Stomach (tissue), 4 donors: Measurements from ENCODE around the gene COLQ.

ENCODE experiments used
- CTCF ChIP-seq, 7 experiments: fragments of 450-650 bp in 4 of 7; fragments of 200-600 bp in 3 of 7; sonication (generic) in 3 of 7; IDR thresholded peaks; one replicate each; pipeline ENCODE4 v1.5.1; 2016 to 2019; ENCODE audit warnings: antibody characterized with exemption in 7 of 7, control low read depth in 2 of 7, mild to moderate bottlenecking in 1 of 7
- EP300 ChIP-seq: sonication (generic); formaldehyde crosslinking; IDR thresholded peaks from one replicate; pipeline ENCODE4 v1.6.1; 2017; ENCODE audit warnings: antibody characterized with exemption
- POLR2A ChIP-seq, 4 donors: fragments of 450-650 bp; IDR thresholded peaks; one replicate each; pipeline ENCODE4 v1.6.1; 2016; ENCODE audit warnings: antibody characterized with exemption in 4 of 4, control low read depth in 2 of 4, mild to moderate bottlenecking in 1 of 4, moderate library complexity in 1 of 4
- POLR2AphosphoS5 ChIP-seq, 3 donors: sonication (generic); formaldehyde crosslinking; IDR thresholded peaks; one replicate each; pipeline ENCODE4 v1.6.1; 2016; ENCODE audit warnings: antibody characterized with exemption in 3 of 3

- TF ChIP-seq EP300 (no peak), CTCF (IDR thresholded peaks at IDR 0.05) (no peak), POLR2AphosphoS5 (IDR thresholded peaks at IDR 0.05) (no peak), POLR2A (IDR thresholded peaks at IDR 0.05) (no peak)
These were observed 60.5 kb downstream of the COLQ start for GRCh38 chr3:15460891-15461531.
